Muscle layer of duodenum (tissue), 2 donors: Measurements from ENCODE around the gene TECPR1.
A peak's percentile ranks its signal among the peaks of the same experiment; 100 is the strongest.

Experiments
- H3K27ac ChIP-seq: one replicate; pipeline ENCODE4 v1.7.0; 2013; ENCODE audit warnings: mild to moderate bottlenecking, low read length
- H3K27me3 ChIP-seq: one replicate; pipeline ENCODE4 v1.7.0; 2013; ENCODE audit warnings: low read depth, mild to moderate bottlenecking, control low read depth, low read length
- H3K36me3 ChIP-seq, 2 donors: one replicate each; pipeline ENCODE4 v1.7.0; 2013; ENCODE audit warnings: low read length in 2 of 2, control low read depth in 1 of 2, mild to moderate bottlenecking in 1 of 2; ENCODE audit not compliant: insufficient read depth in 2 of 2, control insufficient read depth in 1 of 2
- H3K4me1 ChIP-seq, 2 donors: one replicate each; pipeline ENCODE4 v1.7.0; 2013; ENCODE audit warnings: low read length in 2 of 2, mild to moderate bottlenecking in 2 of 2, control low read depth in 1 of 2, moderate library complexity in 1 of 2; ENCODE audit not compliant: insufficient read depth in 2 of 2, control insufficient read depth in 1 of 2
- H3K4me3 ChIP-seq, 2 donors: one replicate each; pipeline ENCODE4 v1.7.0; 2013; ENCODE audit warnings: low read length in 2 of 2, low read depth in 1 of 2, mild to moderate bottlenecking in 1 of 2
- H3K9me3 ChIP-seq, 2 donors: one replicate each; pipeline ENCODE4 v1.7.0; 2013; ENCODE audit warnings: low read length in 2 of 2, control low read depth in 1 of 2, mild to moderate bottlenecking in 1 of 2; ENCODE audit not compliant: control insufficient read depth in 1 of 2
- donor health status: healthy.

TECPR1 gene

GRCh38 chr7:98251601-98252424 is at the start of gene TECPR1:
Gene TECPR1 (minus strand): TSS chr7:98252232. CDS start chr7:98246146, 6,086 bp downstream.
- no peaks in the 10 kb centered on the region for H3K9me3 ChIP-seq
- H3K27ac ChIP-seq: peak within 1 kb of the TSS; percentile 76
- H3K27me3 ChIP-seq: no peaks in the 10 kb centered on the region
- peaks cover 0 to 6% of the 10 kb centered on the region in 2 donors for H3K36me3 ChIP-seq
- peaks cover 11 to 28% of the 10 kb centered on the region in 2 donors for H3K4me1 ChIP-seq
- H3K4me3 ChIP-seq: peak within 1 kb of the TSS; percentile 85 to 91

GRCh38 chr7:98300595-98301372 is 48.8 kb upstream of the TECPR1 start:
- no peaks in the 10 kb centered on the region for H3K4me1 ChIP-seq
- no peaks in the 10 kb centered on the region for H3K9me3 ChIP-seq
- peaks cover 3 to 8% of the 10 kb centered on the region in 2 donors for H3K36me3 ChIP-seq
- H3K4me3 ChIP-seq: no peak overlapping the region
- H3K27ac ChIP-seq: no peak overlapping the region
- H3K27me3 ChIP-seq: no peaks in the 10 kb centered on the region

- Histone ChIP-seq H3K36me3 (peaks cover 13 to 18% of the 10 kb centered on the region in 2 donors), H3K4me3 (no peak overlapping the region), H3K27ac (no peak overlapping the region), H3K27me3 (no peaks in the 10 kb centered on the region), H3K4me1 (peaks cover 0 to 5% of the 10 kb centered on the region in 2 donors), H3K9me3 (no peaks in the 10 kb centered on the region)
Measured at GRCh38 chr7:98297626-98298286, 45.7 kb upstream of the TECPR1 start.

- Histone ChIP-seq H3K27ac (no peak overlapping the region), H3K4me3 (no peak overlapping the region), H3K27me3 (no peaks in the 10 kb centered on the region), H3K9me3 (no peaks in the 10 kb centered on the region), H3K4me1 (peaks cover 0 to 5% of the 10 kb centered on the region in 2 donors), H3K36me3 (peaks cover 17 to 23% of the 10 kb centered on the region in 2 donors)
Measured at GRCh38 chr7:98296833-98297232, 44.8 kb upstream of the TECPR1 start.

- Histone ChIP-seq H3K27me3 (no peaks in the 10 kb centered on the region), H3K27ac (no peak overlapping the region), H3K36me3 (peaks cover 20 to 32% of the 10 kb centered on the region in 2 donors), H3K9me3 (no peaks in the 10 kb centered on the region), H3K4me3 (no peak overlapping the region), H3K4me1 (peaks cover 0 to 5% of the 10 kb centered on the region in 2 donors)
Measured at GRCh38 chr7:98295467-98296192, 43.6 kb upstream of the TECPR1 start.

- peaks cover 0 to 5% of the 10 kb centered on the region in 2 donors for H3K4me1 ChIP-seq
- no peaks in the 10 kb centered on the region for H3K27me3 ChIP-seq
- peaks cover 20 to 31% of the 10 kb centered on the region in 2 donors for H3K36me3 ChIP-seq
- no peak overlapping the region for H3K4me3 ChIP-seq
- H3K9me3 ChIP-seq: no peaks in the 10 kb centered on the region
- no peak overlapping the region for H3K27ac ChIP-seq
Measured at GRCh38 chr7:98294798-98295382, 42.9 kb upstream of the TECPR1 start.

GRCh38 chr7:98294326-98294725 is 42.3 kb upstream of the TECPR1 start:
- no peaks in the 10 kb centered on the region for H3K9me3 ChIP-seq
- no peak overlapping the region for H3K27ac ChIP-seq
- no peaks in the 10 kb centered on the region for H3K27me3 ChIP-seq
- peaks cover 20 to 34% of the 10 kb centered on the region in 2 donors for H3K36me3 ChIP-seq
- no peak overlapping the region for H3K4me3 ChIP-seq
- peaks cover 0 to 10% of the 10 kb centered on the region in 2 donors for H3K4me1 ChIP-seq

- no peak overlapping the region for H3K27ac ChIP-seq
- H3K9me3 ChIP-seq: no peaks in the 10 kb centered on the region
- no peak overlapping the region for H3K4me3 ChIP-seq
- H3K36me3 ChIP-seq: peaks cover 20 to 37% of the 10 kb centered on the region in 2 donors
- no peaks in the 10 kb centered on the region for H3K27me3 ChIP-seq
- peaks cover 0 to 14% of the 10 kb centered on the region in 2 donors for H3K4me1 ChIP-seq
Measured at GRCh38 chr7:98293746-98294145, 41.7 kb upstream of the TECPR1 start.

GRCh38 chr7:98293265-98293664 is 41.2 kb upstream of the TECPR1 start:
- Histone ChIP-seq H3K27me3 (no peaks in the 10 kb centered on the region), H3K9me3 (no peaks in the 10 kb centered on the region), H3K4me1 (peaks cover 4 to 19% of the 10 kb centered on the region in 2 donors), H3K36me3 (peaks cover 20 to 38% of the 10 kb centered on the region in 2 donors), H3K4me3 (no peak overlapping the region), H3K27ac (no peak overlapping the region)

- H3K27ac ChIP-seq: no peak overlapping the region
- H3K4me1 ChIP-seq: peaks cover 12 to 35% of the 10 kb centered on the region in 2 donors
- no peak overlapping the region for H3K4me3 ChIP-seq
- no peaks in the 10 kb centered on the region for H3K9me3 ChIP-seq
- no peaks in the 10 kb centered on the region for H3K27me3 ChIP-seq
- H3K36me3 ChIP-seq: peaks cover 24 to 41% of the 10 kb centered on the region in 2 donors
Measured at GRCh38 chr7:98291717-98292116, 39.7 kb upstream of the TECPR1 start.
